SK-N-SH (cell line): Measurements from ENCODE around the gene RAB1B. TPM values are rescaled to one million over a fixed set of nuclear protein-coding genes. Genes with fewer than 3 reads are reported as not detected.

Source experiments
- CTCF ChIA-PET: fragments of 300-600, 350-600 bp; formaldehyde crosslinking; extraction: SDS; loops from one replicate; lab custom pipeline; 2021; lab: Yijun Ruan, JAX
- POLR2A ChIA-PET: fragments of 350-600 bp; sonication (Branson Sonifier 250); formaldehyde crosslinking; extraction: SDS; loops from one replicate; lab custom pipeline; 2020; ENCODE audit warnings: antibody characterized with exemption, inconsistent platforms; lab: Yijun Ruan, JAX
- DNase-seq: peaks from one replicate; pipeline ENCODE4 v3.0.0; 2012
- H2AFZ ChIP-seq: fragments of 200-600 bp; sonication (generic); 2 replicates; pipeline ENCODE4 v1.8.1; 2016; ENCODE audit warnings: antibody characterized with exemption, mild to moderate bottlenecking, low read depth
- H3F3A ChIP-seq: fragments of 200-600 bp; sonication (generic); replicated peaks from 2 replicates; pipeline ENCODE3; 2016; ENCODE audit warnings: antibody characterized with exemption, mild to moderate bottlenecking; ENCODE audit not compliant: insufficient read depth
- H3K27ac ChIP-seq, 2 experiments: fragments of 200-500 bp in 1 of 2; fragments of 200-600 bp in 1 of 2; sonication (Bioruptor generic) in 1 of 2; sonication (generic), shearing (Covaris generic) in 1 of 2; 2 replicates each; pipeline versions ENCODE4 v1.5.1 to v1.6.1; 2014 to 2016; ENCODE audit warnings: low read depth in 2 of 2, inconsistent platforms in 1 of 2, low read length in 1 of 2, mild to moderate bottlenecking in 1 of 2, mixed read lengths in 1 of 2
- H3K27me3 ChIP-seq: fragments of 200-600 bp; sonication (generic), shearing (Covaris generic); 2 replicates; pipeline ENCODE4 v1.6.1; 2016; ENCODE audit warnings: mixed run types; ENCODE audit not compliant: insufficient read depth
- H3K36me3 ChIP-seq, 2 experiments: fragments of 200-500 bp in 1 of 2; fragments of 200-600 bp in 1 of 2; sonication (Bioruptor generic) in 1 of 2; sonication (generic) in 1 of 2; replicated peaks in 1 of 2; 2 replicates each; pipeline versions ENCODE3 to v1.5.1; 2014 to 2016; ENCODE audit warnings: low read length in 1 of 2, mild to moderate bottlenecking in 1 of 2; ENCODE audit not compliant: insufficient read depth in 2 of 2, control insufficient read depth in 1 of 2
- H3K4me1 ChIP-seq, 2 experiments: fragments of 200-500 bp in 1 of 2; fragments of 200-600 bp in 1 of 2; sonication (Bioruptor generic) in 1 of 2; sonication (generic), shearing (Covaris generic) in 1 of 2; 2 replicates each; pipeline versions ENCODE4 v1.5.1 to v1.6.1; 2014 to 2016; ENCODE audit warnings: low read depth in 1 of 2, low read length in 1 of 2, mixed run types in 1 of 2; ENCODE audit not compliant: insufficient read depth in 2 of 2, control insufficient read depth in 1 of 2
- H3K4me2 ChIP-seq: fragments of 200-600 bp; sonication (generic), shearing (Covaris generic); 2 replicates; pipeline ENCODE4 v1.6.1; 2017; ENCODE audit warnings: mixed run types
- H3K4me3 ChIP-seq, 2 experiments: fragments of 200-500 bp in 1 of 2; fragments of 200-600 bp in 1 of 2; sonication (Bioruptor generic) in 1 of 2; sonication (generic), shearing (Covaris generic) in 1 of 2; 2 replicates each; pipeline versions ENCODE4 v1.5.1 to v1.8.1; 2014 to 2016; ENCODE audit warnings: low read depth in 2 of 2, inconsistent platforms in 1 of 2, low read length in 1 of 2, mild to moderate bottlenecking in 1 of 2, mixed read lengths in 1 of 2, moderate library complexity in 1 of 2
- H3K79me2 ChIP-seq: fragments of 200-600 bp; sonication (generic); 2 replicates; pipeline ENCODE4 v1.8.1; 2017; ENCODE audit warnings: mild to moderate bottlenecking; ENCODE audit not compliant: insufficient read depth
- H3K9ac ChIP-seq: fragments of 200-600 bp; sonication (generic); 2 replicates; pipeline ENCODE4 v1.6.1; 2017; ENCODE audit warnings: mixed run types
- H3K9me2 ChIP-seq: fragments of 200-600 bp; sonication (generic); 2 replicates; pipeline ENCODE4 v1.6.1; 2017; ENCODE audit warnings: mixed run types
- H3K9me3 ChIP-seq: fragments of 200-600 bp; sonication (generic); 2 replicates; pipeline ENCODE4 v1.6.1; 2017; ENCODE audit warnings: mixed run types, mild to moderate bottlenecking, moderate library complexity
- H4K20me1 ChIP-seq: fragments of 200-600 bp; sonication (generic); 2 replicates; pipeline ENCODE4 v1.6.1; 2017; ENCODE audit warnings: mild to moderate bottlenecking, mixed run types; ENCODE audit not compliant: insufficient read depth
- ELF1 ChIP-seq: IDR thresholded peaks from 2 replicates; pipeline ENCODE4 v1.4.0; 2012
- EZH2phosphoT487 ChIP-seq: fragments of 200-600 bp; sonication (generic); IDR thresholded peaks from 2 replicates; pipeline ENCODE4 v1.6.1; 2017; ENCODE audit warnings: low read depth, mixed run types, mild to moderate bottlenecking, antibody characterized with exemption, moderate library complexity, borderline replicate concordance
- FOXJ3 ChIP-seq: sonication (generic); formaldehyde crosslinking; IDR thresholded peaks from 2 replicates; pipeline ENCODE4 v1.5.1; 2020; ENCODE audit warnings: mild to moderate bottlenecking, missing genetic modification reagents
- GATA2 ChIP-seq: sonication (generic); formaldehyde crosslinking; IDR thresholded peaks from 2 replicates; pipeline ENCODE4 v1.5.0; 2020; ENCODE audit warnings: mild to moderate bottlenecking, missing genetic modification reagents
- MEF2A ChIP-seq: IDR thresholded peaks from 2 replicates; pipeline ENCODE4 v1.4.0; 2012; ENCODE audit warnings: low read depth, borderline replicate concordance
- NRF1 ChIP-seq: IDR thresholded peaks from 2 replicates; pipeline ENCODE4 v1.6.1; 2012; ENCODE audit warnings: low read depth, mild to moderate bottlenecking, low read length
- RAD21 ChIP-seq: IDR thresholded peaks from 2 replicates; pipeline ENCODE4 v1.6.1; 2012; ENCODE audit warnings: mild to moderate bottlenecking, low read length
- RCOR1 ChIP-seq: fragments of 150-350 bp; IDR thresholded peaks from 2 replicates; pipeline ENCODE4 v1.6.1; 2017; ENCODE audit warnings: antibody characterized with exemption, low read length
- RFX5 ChIP-seq: IDR thresholded peaks from 2 replicates; pipeline ENCODE4 v1.6.1; 2012; ENCODE audit warnings: mild to moderate bottlenecking, improper control_type of control experiment, low read length
- RXRA ChIP-seq: IDR thresholded peaks from 2 replicates; pipeline ENCODE4 v1.4.0; 2012; ENCODE audit warnings: low read depth, mild to moderate bottlenecking, borderline replicate concordance
- SIN3A ChIP-seq: IDR thresholded peaks from 2 replicates; pipeline ENCODE4 v1.6.1; 2012; ENCODE audit warnings: low read depth, mild to moderate bottlenecking, low read length, moderate library complexity, borderline replicate concordance
- SMC3 ChIP-seq: IDR thresholded peaks from 2 replicates; pipeline ENCODE4 v1.6.1; 2012; ENCODE audit warnings: low read depth, low read length, improper control_type of control experiment
- TCF12 ChIP-seq: IDR thresholded peaks from 2 replicates; pipeline ENCODE4 v1.4.0; 2012
- USF1 ChIP-seq: IDR thresholded peaks from 2 replicates; pipeline ENCODE4 v1.4.0; 2012; ENCODE audit warnings: low read depth, borderline replicate concordance
- YY1 ChIP-seq: IDR thresholded peaks from 2 replicates; pipeline ENCODE4 v1.4.0; 2012; ENCODE audit warnings: low read depth, mild to moderate bottlenecking
- WGBS: methylation state at CpG from one replicate; pipeline ENCODE4 v1.1.6; 2017; ENCODE audit warnings: low lambda C conversion rate; 5-methylcytosine and 5-hydroxymethylcytosine counted together
- polyA plus RNA-seq, 3 experiments: library from polyadenylated mRNA; depleted of rRNA; stranded (reverse); fragments of >200 nt; gene quantifications; 2 replicates each; pipeline ENCODE4 v1.2.3, GENCODE V29; 2012
- TF ChIP-seq, protein P1 (sequence below): IDR thresholded peaks from 2 replicates; pipeline ENCODE4 v1.4.0; 2012; ENCODE audit warnings: low read depth, borderline replicate concordance
- TF ChIP-seq, protein P2 (sequence below): fragments of 150-350 bp; IDR thresholded peaks from 2 replicates; pipeline ENCODE4 v1.6.1; 2016; ENCODE audit warnings: mild to moderate bottlenecking, low read depth, low read length
- TF ChIP-seq, protein P3 (sequence below): fragments of 200-600 bp; sonication (generic); IDR thresholded peaks from 2 replicates; pipeline ENCODE4 v1.6.1; 2017; ENCODE audit warnings: antibody characterized with exemption, mild to moderate bottlenecking, moderate library complexity
- TF ChIP-seq, protein P4 (sequence below): IDR thresholded peaks from 2 replicates; pipeline ENCODE4; 2012

The RAB1B gene
- polyA plus RNA-seq, 1 of the 3 experiments (the other 2 are of a cell fraction) = 208 TPM

GRCh38 chr11:66230156-66230555, 38.3 kb upstream of the RAB1B start (continued):
- TF ChIP-seq GATA2 (CRISPR knock-in tag) (no peak), FOXJ3 (CRISPR knock-in tag) (no peak), NRF1 (no peak)
- TF ChIP-seq, all 33 proteins: peak for 0

DNA sequence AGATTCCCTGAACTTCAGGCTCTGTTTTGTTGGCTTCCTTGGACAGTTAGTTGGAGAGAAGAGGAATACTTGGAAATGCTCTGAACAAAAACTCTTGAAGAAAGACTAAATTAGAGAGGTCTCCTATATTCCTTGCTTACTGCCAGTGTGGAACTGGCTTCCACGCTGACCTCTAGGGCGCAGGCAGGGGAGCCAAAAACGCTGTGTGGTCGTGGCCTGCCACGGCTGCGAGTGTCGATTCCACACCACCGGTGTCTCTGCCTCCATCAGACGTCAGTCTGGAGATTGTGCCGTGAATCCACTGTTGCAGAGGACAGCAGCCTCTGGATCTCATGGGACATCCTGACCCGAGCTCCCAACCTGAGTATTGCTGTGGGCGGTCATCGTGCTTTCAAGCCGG, 37.5 kb upstream of the RAB1B start:
- Histone ChIP-seq H3K4me1 (no peaks in the 10 kb centered on the region), H3K9ac (no peak overlapping the region), H2AFZ (no peak overlapping the region), H3K36me3 (peaks cover 32 to 83% of the 10 kb centered on the region in 2 experiments), H3K4me3 (no peak overlapping the region), H3K27ac (no peak overlapping the region), H3K27me3 (no peaks in the 10 kb centered on the region), H3K4me2 (no peak overlapping the region), H4K20me1 (no peaks in the 10 kb centered on the region), H3K9me2 (no peaks in the 10 kb centered on the region), H3K79me2 (no peaks in the 10 kb centered on the region), H3F3A (no peaks in the 10 kb centered on the region), H3K9me3 (no peaks in the 10 kb centered on the region)
- DNase-seq = no peak
- POLR2A ChIA-PET = no interaction called here
- CTCF ChIA-PET = interaction anchor here (1.3 kb wide), 1 partner anchor 9 kb away, joined by 4 read pairs; no protein-coding TSS in a partner anchor
- no peak for TF ChIP-seq SIN3A
- no peak for TF ChIP-seq EZH2phosphoT487
- TF ChIP-seq ELF1 = no peak
- TF ChIP-seq TCF12 = no peak
- no peak for TF ChIP-seq SMC3
- TF ChIP-seq RAD21 = no peak
- TF ChIP-seq, protein P1, sequence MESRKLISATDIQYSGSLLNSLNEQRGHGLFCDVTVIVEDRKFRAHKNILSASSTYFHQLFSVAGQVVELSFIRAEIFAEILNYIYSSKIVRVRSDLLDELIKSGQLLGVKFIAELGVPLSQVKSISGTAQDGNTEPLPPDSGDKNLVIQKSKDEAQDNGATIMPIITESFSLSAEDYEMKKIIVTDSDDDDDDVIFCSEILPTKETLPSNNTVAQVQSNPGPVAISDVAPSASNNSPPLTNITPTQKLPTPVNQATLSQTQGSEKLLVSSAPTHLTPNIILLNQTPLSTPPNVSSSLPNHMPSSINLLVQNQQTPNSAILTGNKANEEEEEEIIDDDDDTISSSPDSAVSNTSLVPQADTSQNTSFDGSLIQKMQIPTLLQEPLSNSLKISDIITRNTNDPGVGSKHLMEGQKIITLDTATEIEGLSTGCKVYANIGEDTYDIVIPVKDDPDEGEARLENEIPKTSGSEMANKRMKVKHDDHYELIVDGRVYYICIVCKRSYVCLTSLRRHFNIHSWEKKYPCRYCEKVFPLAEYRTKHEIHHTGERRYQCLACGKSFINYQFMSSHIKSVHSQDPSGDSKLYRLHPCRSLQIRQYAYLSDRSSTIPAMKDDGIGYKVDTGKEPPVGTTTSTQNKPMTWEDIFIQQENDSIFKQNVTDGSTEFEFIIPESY = no peak
- TF ChIP-seq, protein P2, sequence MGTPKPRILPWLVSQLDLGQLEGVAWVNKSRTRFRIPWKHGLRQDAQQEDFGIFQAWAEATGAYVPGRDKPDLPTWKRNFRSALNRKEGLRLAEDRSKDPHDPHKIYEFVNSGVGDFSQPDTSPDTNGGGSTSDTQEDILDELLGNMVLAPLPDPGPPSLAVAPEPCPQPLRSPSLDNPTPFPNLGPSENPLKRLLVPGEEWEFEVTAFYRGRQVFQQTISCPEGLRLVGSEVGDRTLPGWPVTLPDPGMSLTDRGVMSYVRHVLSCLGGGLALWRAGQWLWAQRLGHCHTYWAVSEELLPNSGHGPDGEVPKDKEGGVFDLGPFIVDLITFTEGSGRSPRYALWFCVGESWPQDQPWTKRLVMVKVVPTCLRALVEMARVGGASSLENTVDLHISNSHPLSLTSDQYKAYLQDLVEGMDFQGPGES = no peak
- TF ChIP-seq RFX5 = no peak
- no peak for TF ChIP-seq YY1
- TF ChIP-seq, protein P3, sequence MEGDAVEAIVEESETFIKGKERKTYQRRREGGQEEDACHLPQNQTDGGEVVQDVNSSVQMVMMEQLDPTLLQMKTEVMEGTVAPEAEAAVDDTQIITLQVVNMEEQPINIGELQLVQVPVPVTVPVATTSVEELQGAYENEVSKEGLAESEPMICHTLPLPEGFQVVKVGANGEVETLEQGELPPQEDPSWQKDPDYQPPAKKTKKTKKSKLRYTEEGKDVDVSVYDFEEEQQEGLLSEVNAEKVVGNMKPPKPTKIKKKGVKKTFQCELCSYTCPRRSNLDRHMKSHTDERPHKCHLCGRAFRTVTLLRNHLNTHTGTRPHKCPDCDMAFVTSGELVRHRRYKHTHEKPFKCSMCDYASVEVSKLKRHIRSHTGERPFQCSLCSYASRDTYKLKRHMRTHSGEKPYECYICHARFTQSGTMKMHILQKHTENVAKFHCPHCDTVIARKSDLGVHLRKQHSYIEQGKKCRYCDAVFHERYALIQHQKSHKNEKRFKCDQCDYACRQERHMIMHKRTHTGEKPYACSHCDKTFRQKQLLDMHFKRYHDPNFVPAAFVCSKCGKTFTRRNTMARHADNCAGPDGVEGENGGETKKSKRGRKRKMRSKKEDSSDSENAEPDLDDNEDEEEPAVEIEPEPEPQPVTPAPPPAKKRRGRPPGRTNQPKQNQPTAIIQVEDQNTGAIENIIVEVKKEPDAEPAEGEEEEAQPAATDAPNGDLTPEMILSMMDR = no peak
- TF ChIP-seq MEF2A = no peak
- TF ChIP-seq, protein P4, sequence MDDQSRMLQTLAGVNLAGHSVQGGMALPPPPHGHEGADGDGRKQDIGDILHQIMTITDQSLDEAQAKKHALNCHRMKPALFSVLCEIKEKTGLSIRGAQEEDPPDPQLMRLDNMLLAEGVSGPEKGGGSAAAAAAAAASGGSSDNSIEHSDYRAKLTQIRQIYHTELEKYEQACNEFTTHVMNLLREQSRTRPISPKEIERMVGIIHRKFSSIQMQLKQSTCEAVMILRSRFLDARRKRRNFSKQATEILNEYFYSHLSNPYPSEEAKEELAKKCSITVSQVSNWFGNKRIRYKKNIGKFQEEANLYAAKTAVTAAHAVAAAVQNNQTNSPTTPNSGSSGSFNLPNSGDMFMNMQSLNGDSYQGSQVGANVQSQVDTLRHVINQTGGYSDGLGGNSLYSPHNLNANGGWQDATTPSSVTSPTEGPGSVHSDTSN = no peak
- TF ChIP-seq USF1 = no peak
- TF ChIP-seq RCOR1 = no peak
- TF ChIP-seq RXRA = no peak
- WGBS = 99% methylated on average over 14 of the region's 14 CpGs
